ENCODE results near the gene ONECUT3.

ONECUT3 gene

GRCh38 chr19:1783874-1784273, 30.6 kb downstream of the ONECUT3 start:
- TF ChIP-seq, protein P1, sequence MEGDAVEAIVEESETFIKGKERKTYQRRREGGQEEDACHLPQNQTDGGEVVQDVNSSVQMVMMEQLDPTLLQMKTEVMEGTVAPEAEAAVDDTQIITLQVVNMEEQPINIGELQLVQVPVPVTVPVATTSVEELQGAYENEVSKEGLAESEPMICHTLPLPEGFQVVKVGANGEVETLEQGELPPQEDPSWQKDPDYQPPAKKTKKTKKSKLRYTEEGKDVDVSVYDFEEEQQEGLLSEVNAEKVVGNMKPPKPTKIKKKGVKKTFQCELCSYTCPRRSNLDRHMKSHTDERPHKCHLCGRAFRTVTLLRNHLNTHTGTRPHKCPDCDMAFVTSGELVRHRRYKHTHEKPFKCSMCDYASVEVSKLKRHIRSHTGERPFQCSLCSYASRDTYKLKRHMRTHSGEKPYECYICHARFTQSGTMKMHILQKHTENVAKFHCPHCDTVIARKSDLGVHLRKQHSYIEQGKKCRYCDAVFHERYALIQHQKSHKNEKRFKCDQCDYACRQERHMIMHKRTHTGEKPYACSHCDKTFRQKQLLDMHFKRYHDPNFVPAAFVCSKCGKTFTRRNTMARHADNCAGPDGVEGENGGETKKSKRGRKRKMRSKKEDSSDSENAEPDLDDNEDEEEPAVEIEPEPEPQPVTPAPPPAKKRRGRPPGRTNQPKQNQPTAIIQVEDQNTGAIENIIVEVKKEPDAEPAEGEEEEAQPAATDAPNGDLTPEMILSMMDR (IDR thresholded peaks at IDR 0.05; ENCODE audit: extremely low read depth, insufficient read depth, missing control alignments) = no peak
- in situ Hi-C loops (cut with MboI; ENCODE audit: low pct_unique_long_range_greater_than_20kb, low sequenced_read_pairs, unreplicated experiment) = no loop called here
- no peak for DNase-seq (ENCODE audit: low spot score)

DNA sequence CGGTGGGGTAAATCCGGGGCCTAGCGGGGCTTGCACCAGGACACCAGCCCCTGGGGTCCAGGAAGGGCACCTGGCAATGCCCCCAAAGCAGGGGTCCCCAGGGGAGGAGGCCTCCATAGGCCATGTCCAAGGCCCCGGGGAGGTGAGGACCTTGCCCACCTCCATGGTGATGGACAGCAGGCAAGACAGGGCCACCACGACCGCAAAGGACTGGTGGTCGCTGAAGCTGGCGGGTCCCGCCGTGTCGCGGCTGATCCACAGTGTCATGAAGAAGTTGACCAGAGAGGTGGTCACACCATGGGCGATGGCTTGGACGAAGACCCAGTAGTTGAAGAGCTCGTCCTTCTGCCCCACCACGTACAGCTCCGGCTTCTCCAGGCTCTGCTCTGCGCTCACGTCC, 32.0 kb downstream of the ONECUT3 start:
- TF ChIP-seq, protein P1 (IDR thresholded peaks at IDR 0.05; ENCODE audit: extremely low read depth, insufficient read depth, missing control alignments) = no peak
- in situ Hi-C loops (cut with MboI; ENCODE audit: low pct_unique_long_range_greater_than_20kb, low sequenced_read_pairs, unreplicated experiment) = no loop called here
- DNase-seq (ENCODE audit: low spot score) = no peak

- TF ChIP-seq, protein P1 (IDR thresholded peaks at IDR 0.05; ENCODE audit: extremely low read depth, insufficient read depth, missing control alignments) = no peak
- no peak for DNase-seq (ENCODE audit: low spot score)
- in situ Hi-C loops (cut with MboI; ENCODE audit: low pct_unique_long_range_greater_than_20kb, low sequenced_read_pairs, unreplicated experiment) = no loop called here
Observed at GRCh38 chr19:1786668-1787067, 33.4 kb downstream of the ONECUT3 start.

- TF ChIP-seq, protein P1 (IDR thresholded peaks at IDR 0.05; ENCODE audit: extremely low read depth, insufficient read depth, missing control alignments) = no peak
- no peak for DNase-seq (ENCODE audit: low spot score)
- in situ Hi-C loops (cut with MboI; ENCODE audit: low pct_unique_long_range_greater_than_20kb, low sequenced_read_pairs, unreplicated experiment) = no loop called here
Observed at GRCh38 chr19:1787116-1787515, 33.8 kb downstream of the ONECUT3 start.

- TF ChIP-seq, protein P1 (IDR thresholded peaks at IDR 0.05; ENCODE audit: extremely low read depth, insufficient read depth, missing control alignments) = no peak
- DNase-seq (ENCODE audit: low spot score) = no peak
- in situ Hi-C loops (cut with MboI; ENCODE audit: low pct_unique_long_range_greater_than_20kb, low sequenced_read_pairs, unreplicated experiment) = no loop called here
Observed at GRCh38 chr19:1789261-1790041, 36.1 kb downstream of the ONECUT3 start.

DNA sequence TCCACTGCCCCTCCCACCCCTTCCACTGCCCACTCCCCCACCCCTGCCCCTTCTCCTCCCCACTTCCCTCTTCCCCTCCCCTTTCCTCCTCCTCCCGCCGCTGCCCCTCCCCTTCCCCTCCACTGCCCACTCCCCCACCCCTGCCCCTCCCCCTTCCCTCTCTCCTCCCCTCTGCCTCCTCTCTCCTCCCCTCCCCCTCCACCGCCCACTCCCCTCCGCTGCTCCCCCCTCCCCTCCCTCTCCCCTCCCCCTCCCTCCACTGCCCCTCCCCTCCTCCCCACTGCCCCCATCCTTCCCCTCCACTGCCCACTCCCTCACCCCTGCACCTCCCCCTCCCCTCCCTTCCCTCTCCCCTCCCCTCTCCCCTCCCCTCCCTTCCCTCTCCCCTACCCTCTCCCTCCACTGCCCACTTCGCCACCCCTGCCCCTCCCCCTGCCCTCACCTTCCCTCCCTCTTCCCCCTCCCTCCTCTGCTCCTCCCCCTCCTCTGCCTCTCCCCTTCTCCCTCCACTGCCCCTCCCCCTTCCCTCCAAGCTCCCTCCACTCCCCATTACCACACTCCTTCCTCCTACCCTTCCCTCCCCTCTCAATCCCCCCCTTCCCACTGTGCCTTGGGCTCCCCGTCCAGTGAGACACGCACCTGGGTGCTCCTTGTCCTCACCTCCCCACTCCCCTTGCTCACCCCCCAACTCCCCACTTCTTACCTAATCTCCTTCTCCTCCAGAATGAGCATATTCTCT, 36.9 kb downstream of the ONECUT3 start:
- in situ Hi-C loops (cut with MboI; ENCODE audit: low pct_unique_long_range_greater_than_20kb, low sequenced_read_pairs, unreplicated experiment) = no loop called here
- no peak for DNase-seq (ENCODE audit: low spot score)

More for the DNA sequence above, 36.9 kb downstream of the ONECUT3 start:
- TF ChIP-seq, protein P1 (IDR thresholded peaks at IDR 0.05; ENCODE audit: extremely low read depth, insufficient read depth, missing control alignments) = no peak
